Gastrocnemius medialis (tissue), 4 donors: ENCODE measurements around the gene INPP5A. TPM values are rescaled to one million over a fixed set of nuclear protein-coding genes. Genes with fewer than 3 reads are reported as not detected.

ENCODE experiments used
- ATAC-seq, 2 donors: fragments of 150-250 bp; one replicate each; pipeline ENCODE4 v1.9.1; 2016
- DNase-seq, 2 donors: peaks; one replicate each; pipeline ENCODE4 v3.0.0-alpha.2; 2019
- H3K27ac ChIP-seq, 4 donors: fragments of 200-600 bp; sonication (generic); 1 replicate in 1 of 4; 2 replicates in 3 of 4; pipeline ENCODE4 v1.5.1; 2016 to 2018; ENCODE audit warnings: mild to moderate bottlenecking in 2 of 4, moderate library complexity in 1 of 4
- H3K27me3 ChIP-seq, 3 donors: fragments of 200-600 bp; sonication (generic) in 2 of 3; 1 replicate in 1 of 3; 2 replicates in 2 of 3; pipeline versions ENCODE4 v1.5.1 to v1.6.0; 2016 to 2019; ENCODE audit warnings: mild to moderate bottlenecking in 1 of 3, moderate library complexity in 1 of 3
- H3K36me3 ChIP-seq, 2 donors: fragments of 200-600 bp; sonication (generic) in 1 of 2; one replicate each; pipeline ENCODE4 v1.5.1; 2017 to 2018
- H3K4me1 ChIP-seq, 2 donors: fragments of 200-600 bp; sonication (generic) in 1 of 2; one replicate each; pipeline ENCODE4 v1.5.1; 2016 to 2017; ENCODE audit warnings: mild to moderate bottlenecking in 2 of 2
- H3K4me3 ChIP-seq, 4 donors: fragments of 200-600 bp; sonication (generic) in 3 of 4; 1 replicate in 1 of 4; 2 replicates in 3 of 4; pipeline ENCODE4 v1.5.1; 2016 to 2019; ENCODE audit warnings: mild to moderate bottlenecking in 2 of 4
- H3K9me3 ChIP-seq, 3 donors: fragments of 200-600 bp; sonication (generic) in 2 of 3; 1 replicate in 1 of 3; 2 replicates in 2 of 3; pipeline ENCODE4 v1.5.1; 2016 to 2019
- POLR2A ChIP-seq, 2 donors: fragments of 450-650 bp; IDR thresholded peaks; one replicate each; pipeline ENCODE4 v1.6.1; 2017; ENCODE audit warnings: antibody characterized with exemption in 2 of 2, mild to moderate bottlenecking in 2 of 2, moderate library complexity in 2 of 2
- in situ Hi-C, 4 donors: fragments of 200-750 bp; cut with MboI; loops; one replicate each; pipeline versions ENCODE4 v1.15.0 to v1.8.0; 2017; ENCODE audit warnings: low sequenced_read_pairs in 4 of 4
- intact Hi-C: fragments of 100-400 bp; cut with DNase I; formaldehyde crosslinking; loops from one replicate; pipeline ENCODE4 v1.15.1; 2023; ENCODE audit warnings: low total_unique reads
- total RNA-seq, 4 donors: library from RNA; depleted of rRNA; stranded (reverse); fragments of >200 nt; gene quantifications; one replicate each; pipeline versions ENCODE4 v1.1.0 to v1.2.3, GENCODE V29; 2016
- TF ChIP-seq, protein P1 (sequence below), 5 experiments: fragments of 450-650 bp in 3 of 5; fragments of 200-600 bp in 2 of 5; sonication (generic) in 2 of 5; IDR thresholded peaks in 4 of 5; conservative IDR thresholded peaks in 1 of 5; 1 replicate in 4 of 5; 2 replicates in 1 of 5; pipeline ENCODE4 v1.5.1; 2016 to 2019; ENCODE audit warnings: antibody characterized with exemption in 5 of 5, mild to moderate bottlenecking in 3 of 5, moderate library complexity in 3 of 5

INPP5A gene
- total RNA-seq, 4 donors from 2014 or later = 74.9 to 107 (median 92.4) TPM

DNA sequence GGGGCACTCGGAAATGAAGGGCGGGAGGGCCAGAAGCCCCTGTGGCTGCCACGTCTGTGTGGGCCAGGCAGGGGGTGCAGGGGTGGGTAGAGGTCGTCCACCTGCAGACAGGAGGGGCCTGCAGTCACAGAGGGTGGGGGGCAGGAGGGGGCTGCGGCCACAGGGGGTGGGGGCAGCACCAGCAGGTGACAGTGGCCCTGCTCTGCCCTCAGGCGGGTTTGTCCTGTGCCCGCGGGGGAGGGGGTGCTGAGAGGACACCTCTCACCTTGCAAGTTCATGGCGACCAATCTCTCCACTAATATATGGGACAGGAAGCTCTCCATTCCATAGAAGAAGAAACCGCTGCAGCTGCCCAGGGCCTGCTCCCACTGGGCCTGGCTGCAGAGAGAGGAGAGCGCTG, 274.9 kb downstream of the INPP5A start:
- Histone ChIP-seq H3K36me3 (peaks cover 0 to 8% of the 10 kb centered on the region in 2 donors), H3K27ac (no peak overlapping the region), H3K9me3 (no peaks in the 10 kb centered on the region), H3K4me3 (no peak overlapping the region), H3K4me1 (no peaks in the 10 kb centered on the region), H3K27me3 (no peaks in the 10 kb centered on the region)
- ATAC-seq = no peak
- no peak for TF ChIP-seq POLR2A (IDR thresholded peaks at IDR 0.05)
- TF ChIP-seq, protein P1, sequence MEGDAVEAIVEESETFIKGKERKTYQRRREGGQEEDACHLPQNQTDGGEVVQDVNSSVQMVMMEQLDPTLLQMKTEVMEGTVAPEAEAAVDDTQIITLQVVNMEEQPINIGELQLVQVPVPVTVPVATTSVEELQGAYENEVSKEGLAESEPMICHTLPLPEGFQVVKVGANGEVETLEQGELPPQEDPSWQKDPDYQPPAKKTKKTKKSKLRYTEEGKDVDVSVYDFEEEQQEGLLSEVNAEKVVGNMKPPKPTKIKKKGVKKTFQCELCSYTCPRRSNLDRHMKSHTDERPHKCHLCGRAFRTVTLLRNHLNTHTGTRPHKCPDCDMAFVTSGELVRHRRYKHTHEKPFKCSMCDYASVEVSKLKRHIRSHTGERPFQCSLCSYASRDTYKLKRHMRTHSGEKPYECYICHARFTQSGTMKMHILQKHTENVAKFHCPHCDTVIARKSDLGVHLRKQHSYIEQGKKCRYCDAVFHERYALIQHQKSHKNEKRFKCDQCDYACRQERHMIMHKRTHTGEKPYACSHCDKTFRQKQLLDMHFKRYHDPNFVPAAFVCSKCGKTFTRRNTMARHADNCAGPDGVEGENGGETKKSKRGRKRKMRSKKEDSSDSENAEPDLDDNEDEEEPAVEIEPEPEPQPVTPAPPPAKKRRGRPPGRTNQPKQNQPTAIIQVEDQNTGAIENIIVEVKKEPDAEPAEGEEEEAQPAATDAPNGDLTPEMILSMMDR (IDR thresholded peaks at IDR 0.05 in 4 of 5, conservative IDR thresholded peaks at IDR 0.05 in 1 of 5) = no peak
- no peak for DNase-seq
- intact Hi-C loops (no loop called here), in situ Hi-C loops (no loop called here)

DNA sequence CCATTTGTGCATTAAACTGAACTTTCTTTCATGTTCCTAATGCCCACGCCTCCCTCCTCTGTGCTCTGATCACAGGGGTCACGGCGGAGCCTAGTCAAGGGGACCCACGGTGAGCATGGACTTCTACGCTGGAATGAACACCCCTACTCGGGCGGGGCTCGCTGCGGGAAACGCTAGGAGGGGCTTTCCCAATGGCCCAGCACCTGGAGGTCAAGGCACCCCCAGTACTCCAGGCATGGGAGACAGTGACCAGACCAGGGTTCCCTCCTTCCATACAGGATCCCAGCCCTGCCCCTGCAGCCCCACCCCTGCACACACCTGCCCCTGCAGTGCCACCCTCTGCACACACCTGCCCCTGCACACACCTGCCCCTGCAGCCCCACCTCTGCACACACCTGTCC, 275.4 kb downstream of the INPP5A start:
- TF ChIP-seq POLR2A (IDR thresholded peaks at IDR 0.05) = no peak
- TF ChIP-seq, protein P1 (IDR thresholded peaks at IDR 0.05 in 4 of 5, conservative IDR thresholded peaks at IDR 0.05 in 1 of 5) = no peak
- Histone ChIP-seq H3K36me3 (peaks cover 0 to 9% of the 10 kb centered on the region in 2 donors), H3K4me3 (no peak overlapping the region), H3K9me3 (no peaks in the 10 kb centered on the region), H3K27me3 (no peaks in the 10 kb centered on the region), H3K27ac (no peak overlapping the region), H3K4me1 (no peaks in the 10 kb centered on the region)
- intact Hi-C loops (no loop called here), in situ Hi-C loops (no loop called here)
- DNase-seq = no peak
- ATAC-seq = no peak

DNA sequence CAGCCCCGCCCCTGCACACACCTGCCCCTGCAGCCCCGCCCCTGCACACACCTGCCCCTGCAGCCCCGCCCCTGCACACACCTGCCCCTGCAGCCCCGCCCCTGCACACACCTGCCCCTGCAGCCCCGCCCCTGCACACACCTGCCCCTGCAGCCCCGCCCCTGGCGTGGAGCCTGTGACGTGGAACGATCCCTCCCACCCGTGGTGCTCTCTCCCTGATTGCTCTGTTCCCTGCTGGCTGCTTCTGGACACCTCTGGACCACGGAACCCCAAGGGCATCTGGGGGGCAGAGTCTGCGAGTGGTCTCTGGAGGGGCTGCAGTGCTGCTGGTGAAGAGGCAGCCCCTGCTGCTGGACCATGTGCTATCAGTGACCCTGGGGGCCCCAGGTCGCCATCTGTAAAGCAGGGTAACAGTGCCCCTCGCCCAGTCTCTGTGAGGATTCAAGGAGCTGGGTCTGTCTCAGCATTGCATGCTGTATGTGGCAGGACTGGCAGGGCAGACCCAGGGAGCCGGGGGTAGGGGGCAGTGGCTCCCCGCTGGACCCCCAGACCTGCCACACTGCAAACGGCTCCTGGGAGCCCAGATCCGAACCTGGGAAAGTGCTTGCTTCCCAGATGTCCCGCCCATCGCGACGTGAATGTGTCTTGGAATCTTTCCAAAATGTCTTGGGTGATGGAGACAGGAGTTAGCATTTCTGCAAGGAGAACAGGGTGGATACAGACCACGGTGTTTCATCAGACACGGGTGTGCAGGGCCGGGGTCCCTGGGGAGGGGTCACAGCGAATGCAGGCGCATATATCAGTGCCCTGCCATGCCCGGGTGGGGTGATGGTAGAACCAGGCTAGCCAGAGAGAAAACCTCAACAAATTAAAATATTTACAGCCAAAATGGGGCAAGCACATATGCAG, 276.2 kb downstream of the INPP5A start:
- H3K4me1 ChIP-seq = no peaks in the 10 kb centered on the region
- H3K27me3 ChIP-seq = no peaks in the 10 kb centered on the region
- H3K36me3 ChIP-seq = peaks cover 0 to 9% of the 10 kb centered on the region in 2 donors
- no peak for ATAC-seq
- no peak for TF ChIP-seq POLR2A (IDR thresholded peaks at IDR 0.05)
- TF ChIP-seq, protein P1 (IDR thresholded peaks at IDR 0.05 in 4 of 5, conservative IDR thresholded peaks at IDR 0.05 in 1 of 5) = no peak
- DNase-seq = no peak
- no peaks in the 10 kb centered on the region for H3K9me3 ChIP-seq
- in situ Hi-C loops = no loop called here
- H3K4me3 ChIP-seq = no peak overlapping the region
- H3K27ac ChIP-seq = no peak overlapping the region
- intact Hi-C loops = no loop called here

DNA sequence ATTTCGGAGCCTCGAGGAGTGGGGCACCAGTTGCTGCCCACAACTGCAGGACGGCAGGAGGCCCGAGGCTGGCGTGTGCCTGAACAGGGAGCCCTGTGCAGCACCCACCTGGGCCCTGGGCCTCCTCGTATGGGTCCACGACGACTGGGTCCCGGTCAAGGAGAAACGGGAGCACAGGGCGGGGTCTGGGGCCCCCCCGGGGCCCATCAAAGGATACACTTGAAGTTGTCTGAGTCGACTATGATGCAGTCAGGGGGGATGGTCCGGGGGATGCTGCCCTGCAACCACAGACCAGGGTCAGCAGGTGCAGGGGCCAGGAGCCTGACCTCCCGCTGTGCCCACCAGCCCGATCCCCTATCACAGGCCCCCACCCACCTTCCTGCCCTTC, 276.9 kb downstream of the INPP5A start:
- Histone ChIP-seq H3K27me3 (no peaks in the 10 kb centered on the region), H3K4me1 (no peaks in the 10 kb centered on the region), H3K4me3 (no peak overlapping the region), H3K9me3 (no peaks in the 10 kb centered on the region), H3K27ac (no peak overlapping the region), H3K36me3 (peaks cover 0 to 9% of the 10 kb centered on the region in 2 donors)
- intact Hi-C loops = no loop called here
- in situ Hi-C loops = no loop called here
- DNase-seq (no peak), ATAC-seq (no peak)
- no peak for TF ChIP-seq POLR2A (IDR thresholded peaks at IDR 0.05)
- TF ChIP-seq, protein P1 (IDR thresholded peaks at IDR 0.05 in 4 of 5, conservative IDR thresholded peaks at IDR 0.05 in 1 of 5) = no peak
